HCT116 (cell line): Measurements from ENCODE around the gene CASP10. TPM values are rescaled to one million over a fixed set of nuclear protein-coding genes. Genes with fewer than 3 reads are reported as not detected.

Source experiments
- ATAC-seq: fragments of 200-7000 bp; cut with Tn5 transposase; 2 replicates; pipeline ENCODE4 v1.9.1; 2020; ENCODE audit warnings: mild to moderate bottlenecking, moderate library complexity
- BruUV-seq: library from RNA; stranded (reverse); fragments of 400-500 nt; replicated peaks from 2 replicates; lab custom pipeline; 2021; lab: Mats Ljungman, UMichigan
- CTCF ChIA-PET: fragments of 300-600 bp; sonication (Branson Sonifier 250); formaldehyde crosslinking; loops from one replicate; lab custom pipeline; 2021; ENCODE audit warnings: antibody characterized with exemption; lab: Charles Lee
- POLR2A ChIA-PET: fragments of 300-600, 350-600 bp; sonication (Branson Sonifier 250); formaldehyde crosslinking; loops from one replicate; lab custom pipeline; 2021; ENCODE audit warnings: antibody characterized with exemption; lab: Charles Lee
- RAD21 ChIA-PET, 2 experiments: fragments of 300-600 bp; sonication (Branson Sonifier 250); formaldehyde crosslinking; loops; one replicate each; lab custom pipeline; 2023; ENCODE audit warnings: low total read pairs in 2 of 2; ENCODE audit not compliant: uncharacterized antibody in 2 of 2, unreplicated experiment in 2 of 2, low non-redundant PET in 1 of 2; lab: Charles Lee
- DNase-seq: peaks from one replicate; pipeline ENCODE4 v3.0.0-alpha.2; 2010; ENCODE audit warnings: low read depth, low spot score
- H2AFZ ChIP-seq: fragments of 200-600 bp; shearing (Covaris generic), sonication (generic); 2 replicates; pipeline ENCODE4 v1.6.1; 2017; ENCODE audit warnings: low read depth, mixed run types, mixed read lengths, antibody characterized with exemption, low read length; ENCODE audit not compliant: poor library complexity, severe bottlenecking
- H3K27ac ChIP-seq: 2 replicates; pipeline ENCODE4 v1.5.1; 2012; ENCODE audit warnings: low read depth, low read length
- H3K27me3 ChIP-seq: fragments of 200-600 bp; sonication (generic); 2 replicates; pipeline ENCODE4 v1.6.1; 2016; ENCODE audit warnings: mixed run types, low read length, mixed read lengths; ENCODE audit not compliant: insufficient read depth
- H3K36me3 ChIP-seq, 2 experiments: fragments of 200-500 bp in 1 of 2; fragments of 200-600 bp in 1 of 2; sonication (Bioruptor generic) in 1 of 2; sonication (generic) in 1 of 2; 2 replicates each; pipeline versions ENCODE4 v1.5.1 to v1.6.1; 2014 to 2016; ENCODE audit warnings: low read length in 2 of 2, inconsistent platforms in 1 of 2, mixed read lengths in 1 of 2, mixed run types in 1 of 2; ENCODE audit not compliant: insufficient read depth in 2 of 2, control insufficient read depth in 1 of 2
- H3K4me1 ChIP-seq, 2 experiments: fragments of 200-600 bp in 1 of 2; sonication (generic) in 1 of 2; 2 replicates each; pipeline versions ENCODE4 v1.5.1 to v1.6.1; 2012 to 2017; ENCODE audit warnings: low read length in 2 of 2, inconsistent platforms in 1 of 2, mild to moderate bottlenecking in 1 of 2, mixed read lengths in 1 of 2, mixed run types in 1 of 2, moderate library complexity in 1 of 2; ENCODE audit not compliant: insufficient read depth in 2 of 2, control insufficient read depth in 1 of 2
- H3K4me2 ChIP-seq: fragments of 200-600 bp; sonication (generic); 2 replicates; pipeline ENCODE4 v1.6.1; 2017; ENCODE audit warnings: mixed run types, low read length, mixed read lengths
- H3K4me3 ChIP-seq, 2 experiments: fragments of 200-600 bp in 1 of 2; sonication (generic) in 1 of 2; replicated peaks in 1 of 2; 2 replicates each; pipeline ENCODE4 v1.5.1; 2011 to 2016; ENCODE audit warnings: low read length in 2 of 2, control low read depth in 1 of 2, low read depth in 1 of 2, mild to moderate bottlenecking in 1 of 2, mixed read lengths in 1 of 2, mixed run types in 1 of 2
- H3K79me2 ChIP-seq: fragments of 200-600 bp; sonication (generic); 2 replicates; pipeline ENCODE4 v1.6.1; 2017; ENCODE audit warnings: mild to moderate bottlenecking, mixed run types, low read length, moderate library complexity, mixed read lengths; ENCODE audit not compliant: insufficient read depth
- H3K9ac ChIP-seq: fragments of 200-600 bp; sonication (generic); 2 replicates; pipeline ENCODE4 v1.6.1; 2016; ENCODE audit warnings: low read length, mixed read lengths
- H3K9me2 ChIP-seq: fragments of 200-600 bp; sonication (generic), shearing (Covaris generic); 2 replicates; pipeline ENCODE4 v1.6.1; 2017; ENCODE audit warnings: mixed run types, mild to moderate bottlenecking, moderate library complexity; ENCODE audit not compliant: insufficient read depth
- H3K9me3 ChIP-seq, 2 experiments: fragments of 200-500 bp in 1 of 2; fragments of 200-600 bp in 1 of 2; sonication (Bioruptor generic) in 1 of 2; sonication (generic) in 1 of 2; 2 replicates each; pipeline ENCODE4 v1.6.1; 2014 to 2017; ENCODE audit warnings: low read length in 2 of 2, mixed read lengths in 2 of 2, inconsistent platforms in 1 of 2, low read depth in 1 of 2, mild to moderate bottlenecking in 1 of 2, mixed run types in 1 of 2, moderate library complexity in 1 of 2; ENCODE audit not compliant: control insufficient read depth in 1 of 2, insufficient read depth in 1 of 2
- H4K20me1 ChIP-seq: fragments of 200-600 bp; sonication (generic), shearing (Covaris generic); 2 replicates; pipeline ENCODE4 v1.6.1; 2017; ENCODE audit warnings: mixed run types, mild to moderate bottlenecking, moderate library complexity; ENCODE audit not compliant: insufficient read depth
- CBX3 ChIP-seq: IDR thresholded peaks from 2 replicates; pipeline ENCODE4 v1.6.1; 2012; ENCODE audit warnings: low read depth
- EGR1 ChIP-seq: IDR thresholded peaks from 2 replicates; pipeline ENCODE4 v1.6.1; 2012; ENCODE audit warnings: low read depth
- ELF1 ChIP-seq: IDR thresholded peaks from 2 replicates; pipeline ENCODE4 v1.6.1; 2012; ENCODE audit warnings: low read depth, borderline replicate concordance
- EZH2phosphoT487 ChIP-seq: fragments of 200-600 bp; IDR thresholded peaks from 2 replicates; pipeline ENCODE4 v1.6.1; 2018; ENCODE audit warnings: antibody characterized with exemption, borderline replicate concordance
- JUND ChIP-seq: IDR thresholded peaks from 2 replicates; pipeline ENCODE4 v1.6.1; 2012
- POLR2A ChIP-seq: IDR thresholded peaks from 2 replicates; pipeline ENCODE4 v1.7.0; 2011; ENCODE audit warnings: borderline replicate concordance; ENCODE audit not compliant: insufficient read depth, insufficient read length; ENCODE audit errors: extremely low read depth
- RAD21 ChIP-seq: IDR thresholded peaks from 2 replicates; pipeline ENCODE4 v1.6.1; 2012; ENCODE audit warnings: low read depth, mild to moderate bottlenecking
- SP1 ChIP-seq: IDR thresholded peaks from 2 replicates; pipeline ENCODE4 v1.6.1; 2012; ENCODE audit warnings: low read depth
- TCF7L2 ChIP-seq: IDR thresholded peaks from 2 replicates; pipeline ENCODE4 v1.7.0; 2011; ENCODE audit warnings: borderline replicate concordance, inconsistent platforms; ENCODE audit not compliant: insufficient read depth, insufficient read length; ENCODE audit errors: extremely low read depth
- ZFX ChIP-seq: fragments of 450-650 bp; IDR thresholded peaks from 2 replicates; pipeline ENCODE4 v1.6.1; 2017
- ZNF274 ChIP-seq: fragments of 200-500 bp; sonication (Bioruptor generic); IDR thresholded peaks from 2 replicates; pipeline ENCODE4 v1.6.1; 2014; ENCODE audit warnings: mild to moderate bottlenecking, low read depth, low read length, inconsistent platforms
- intact Hi-C: fragments of 100-400 bp; cut with micrococcal nuclease; formaldehyde crosslinking; loops from 2 replicates; pipeline ENCODE4 v1.10.0; 2022
- total RNA-seq: library from RNA; stranded (reverse); gene quantifications from one replicate; pipeline ENCODE4 v1.2.1, GENCODE V29; 2021; ENCODE audit not compliant: unreplicated experiment
- TF ChIP-seq, protein P1 (sequence below): IDR thresholded peaks from 2 replicates; pipeline ENCODE4 v1.6.1; 2012
- TF ChIP-seq, protein P2 (sequence below), 3 experiments: fragments of 200-600 bp in 1 of 3; sonication (generic) in 1 of 3; IDR thresholded peaks in 2 of 3; conservative IDR thresholded peaks in 1 of 3; 2 replicates each; pipeline ENCODE4 v1.5.1; 2012 to 2017; ENCODE audit warnings: low read depth in 2 of 3, low read length in 2 of 3, antibody characterized with exemption in 1 of 3, borderline replicate concordance in 1 of 3, control low read depth in 1 of 3, mild to moderate bottlenecking in 1 of 3, mixed read lengths in 1 of 3, mixed run types in 1 of 3, moderate library complexity in 1 of 3; ENCODE audit not compliant: insufficient read depth in 1 of 3

The CASP10 gene
- total RNA-seq, 1 experiment from 2014 or later = 2.6 TPM

DNA sequence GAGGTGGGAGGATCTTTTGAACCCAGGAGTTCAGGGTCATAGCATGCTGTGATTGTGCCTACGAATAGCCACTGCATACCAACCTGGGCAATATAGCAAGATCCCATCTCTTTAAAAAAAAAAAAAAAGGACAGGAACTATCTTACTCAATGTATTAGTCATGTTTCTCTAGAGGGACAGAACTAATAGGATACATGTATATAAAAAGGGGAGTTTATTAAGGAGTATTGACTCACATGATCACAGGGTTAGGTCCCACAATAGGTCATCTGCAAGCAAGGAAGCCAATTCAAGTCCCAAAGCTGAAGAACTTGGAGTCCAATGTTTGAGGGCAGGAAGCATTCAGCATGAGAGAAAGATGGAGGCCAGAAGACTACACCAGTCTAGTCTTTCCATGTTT is 18.8 kb upstream of the CASP10 start:
- no peak overlapping the region for H3K4me2 ChIP-seq
- ChIA-PET CTCF (no interaction called here), RAD21 (no interaction called here), POLR2A (no interaction called here)
- BruUV-seq = no TSS peak
- DNase-seq = no peak
- H3K9me2 ChIP-seq = no peaks in the 10 kb centered on the region
- H3K4me1 ChIP-seq = no peaks in the 10 kb centered on the region
- H3K36me3 ChIP-seq = peaks cover 0 to 37% of the 10 kb centered on the region in 2 experiments; a peak in 3 of 4 replicates
- intact Hi-C loops = no loop called here
- H2AFZ ChIP-seq = no peak overlapping the region
- no peak overlapping the region for H3K4me3 ChIP-seq
- H4K20me1 ChIP-seq = no peaks in the 10 kb centered on the region
- no peaks in the 10 kb centered on the region for H3K27me3 ChIP-seq
- no peaks in the 10 kb centered on the region for H3K9me3 ChIP-seq
- no peak overlapping the region for H3K9ac ChIP-seq
- TF ChIP-seq, protein P1, sequence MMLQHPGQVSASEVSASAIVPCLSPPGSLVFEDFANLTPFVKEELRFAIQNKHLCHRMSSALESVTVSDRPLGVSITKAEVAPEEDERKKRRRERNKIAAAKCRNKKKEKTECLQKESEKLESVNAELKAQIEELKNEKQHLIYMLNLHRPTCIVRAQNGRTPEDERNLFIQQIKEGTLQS = no peak
- TF ChIP-seq, protein P2, sequence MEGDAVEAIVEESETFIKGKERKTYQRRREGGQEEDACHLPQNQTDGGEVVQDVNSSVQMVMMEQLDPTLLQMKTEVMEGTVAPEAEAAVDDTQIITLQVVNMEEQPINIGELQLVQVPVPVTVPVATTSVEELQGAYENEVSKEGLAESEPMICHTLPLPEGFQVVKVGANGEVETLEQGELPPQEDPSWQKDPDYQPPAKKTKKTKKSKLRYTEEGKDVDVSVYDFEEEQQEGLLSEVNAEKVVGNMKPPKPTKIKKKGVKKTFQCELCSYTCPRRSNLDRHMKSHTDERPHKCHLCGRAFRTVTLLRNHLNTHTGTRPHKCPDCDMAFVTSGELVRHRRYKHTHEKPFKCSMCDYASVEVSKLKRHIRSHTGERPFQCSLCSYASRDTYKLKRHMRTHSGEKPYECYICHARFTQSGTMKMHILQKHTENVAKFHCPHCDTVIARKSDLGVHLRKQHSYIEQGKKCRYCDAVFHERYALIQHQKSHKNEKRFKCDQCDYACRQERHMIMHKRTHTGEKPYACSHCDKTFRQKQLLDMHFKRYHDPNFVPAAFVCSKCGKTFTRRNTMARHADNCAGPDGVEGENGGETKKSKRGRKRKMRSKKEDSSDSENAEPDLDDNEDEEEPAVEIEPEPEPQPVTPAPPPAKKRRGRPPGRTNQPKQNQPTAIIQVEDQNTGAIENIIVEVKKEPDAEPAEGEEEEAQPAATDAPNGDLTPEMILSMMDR (IDR thresholded peaks at IDR 0.05 in 2 of 3, conservative IDR thresholded peaks at IDR 0.05 in 1 of 3; ENCODE audit: borderline replicate concordance in 1 of 3, insufficient read depth in 1 of 3, low read depth in 2 of 3, low read length in 2 of 3) = no peak
- TF ChIP-seq ELF1 (no peak), POLR2A (no peak), SP1 (no peak), RAD21 (no peak), JUND (no peak), EGR1 (no peak)
- H3K27ac ChIP-seq = no peak overlapping the region
- ATAC-seq = no peak
- H3K79me2 ChIP-seq = no peaks in the 10 kb centered on the region

DNA sequence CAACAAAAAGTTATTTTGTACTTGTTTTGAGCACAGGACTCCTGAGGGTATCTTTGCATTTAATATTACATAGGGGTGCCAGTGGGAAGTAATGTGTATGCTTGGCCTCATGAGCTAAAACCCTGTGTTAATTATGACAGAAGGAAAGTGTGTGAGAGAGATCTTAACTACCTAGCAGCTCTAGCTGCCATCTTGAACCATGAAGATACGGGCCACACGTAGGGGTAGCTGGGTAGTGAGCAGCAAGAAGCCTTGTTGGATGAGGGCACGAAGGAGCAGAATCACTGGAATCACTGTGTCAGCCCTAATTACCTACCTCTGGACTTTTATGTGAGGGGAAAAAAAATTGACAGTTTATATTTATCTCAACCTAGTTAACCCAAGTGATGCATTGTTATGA is 15.4 kb upstream of the CASP10 start:
- Histone ChIP-seq H3K9me3 (no peaks in the 10 kb centered on the region), H3K9ac (no peak overlapping the region), H3K27me3 (no peaks in the 10 kb centered on the region), H2AFZ (no peak overlapping the region), H3K4me1 (no peaks in the 10 kb centered on the region), H4K20me1 (no peaks in the 10 kb centered on the region), H3K9me2 (no peaks in the 10 kb centered on the region), H3K27ac (no peak overlapping the region), H3K36me3 (peaks cover 0 to 24% of the 10 kb centered on the region in 2 experiments; a peak in 3 of 4 replicates), H3K79me2 (no peaks in the 10 kb centered on the region), H3K4me2 (no peak overlapping the region), H3K4me3 (no peak overlapping the region)
- ChIA-PET CTCF (interaction anchor here (2.1 kb wide), 1 partner anchor 10 kb away, joined by 5 read pairs; no protein-coding TSS in a partner anchor), RAD21 (no interaction called here), POLR2A (no interaction called here)
- no TSS peak for BruUV-seq
- intact Hi-C loops = no loop called here
- ATAC-seq (no peak), DNase-seq (no peak)
- TF ChIP-seq ZFX = no peak
- TF ChIP-seq, protein P1 = no peak
- TF ChIP-seq EZH2phosphoT487 = no peak
- TF ChIP-seq ZNF274 = no peak
- TF ChIP-seq, protein P2 (IDR thresholded peaks at IDR 0.05 in 2 of 3, conservative IDR thresholded peaks at IDR 0.05 in 1 of 3; ENCODE audit: borderline replicate concordance in 1 of 3, insufficient read depth in 1 of 3, low read depth in 2 of 3, low read length in 2 of 3) = no peak
- TF ChIP-seq CBX3 = no peak
- no peak for TF ChIP-seq TCF7L2
